NCI-H510A (cell line): Measurements from ENCODE around the gene PLSCR4.
A peak's percentile ranks its signal among the peaks of the same experiment; 100 is the strongest.
"Not testable (repeated sequence)": the region's sequence is repeated elsewhere in the genome, so short reads cannot be mapped to it uniquely, and the experiment has no call there.

Experiments used
- DNase-seq: peaks from one replicate; lab custom pipeline; 2025; lab: John Stamatoyannopoulos, UW

PLSCR4 gene, protein sequence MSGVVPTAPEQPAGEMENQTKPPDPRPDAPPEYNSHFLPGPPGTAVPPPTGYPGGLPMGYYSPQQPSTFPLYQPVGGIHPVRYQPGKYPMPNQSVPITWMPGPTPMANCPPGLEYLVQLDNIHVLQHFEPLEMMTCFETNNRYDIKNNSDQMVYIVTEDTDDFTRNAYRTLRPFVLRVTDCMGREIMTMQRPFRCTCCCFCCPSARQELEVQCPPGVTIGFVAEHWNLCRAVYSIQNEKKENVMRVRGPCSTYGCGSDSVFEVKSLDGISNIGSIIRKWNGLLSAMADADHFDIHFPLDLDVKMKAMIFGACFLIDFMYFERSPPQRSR

DNA sequence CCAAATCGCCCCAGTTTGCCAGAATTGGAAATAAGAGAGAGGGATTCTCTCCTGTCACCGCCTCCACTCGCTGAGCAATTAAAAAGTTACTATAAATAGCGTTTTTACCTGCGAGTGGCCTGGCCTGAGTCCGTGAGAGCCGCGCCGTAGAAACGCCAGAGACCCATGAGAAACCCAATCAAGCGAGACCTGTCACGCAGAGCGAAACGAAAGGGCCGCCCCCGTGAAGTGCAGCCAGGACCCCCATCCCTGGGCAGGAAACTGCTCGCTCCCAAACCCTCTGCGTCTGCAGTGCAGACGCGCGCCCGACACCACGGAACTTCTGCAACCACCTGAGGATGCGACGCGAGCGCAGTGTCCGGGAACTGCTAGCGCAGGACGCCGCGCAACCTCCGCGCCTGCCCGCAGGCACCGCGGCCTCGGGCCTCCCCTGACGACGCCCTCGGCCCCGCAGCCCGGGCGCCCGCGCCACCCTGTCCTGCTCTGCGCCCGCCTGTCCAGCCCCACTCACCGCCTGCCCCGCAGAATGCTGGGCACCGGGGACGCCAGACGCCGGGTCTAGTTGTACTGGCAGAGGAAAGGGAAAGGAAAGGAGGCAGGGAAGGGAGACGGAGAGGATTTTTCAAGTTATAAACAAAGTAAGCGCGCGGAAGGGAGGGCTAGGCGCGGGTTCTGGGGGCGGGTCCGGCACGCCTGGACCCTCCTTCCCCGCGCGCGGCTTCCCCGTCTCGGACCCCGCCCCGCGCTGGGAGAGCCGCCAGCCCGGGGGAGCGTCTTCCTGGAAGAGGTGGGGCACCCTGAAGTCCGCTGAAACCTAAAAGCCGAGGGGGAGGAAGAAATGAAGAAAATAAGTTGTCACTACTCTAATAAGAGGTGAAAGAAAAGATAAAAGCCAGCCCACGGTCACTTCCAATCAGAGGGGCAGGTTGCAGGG, at the start of gene PLSCR4:
Gene PLSCR4 (minus strand): TSS at position 657 of the 934 bp plus-strand sequence. CDS start 29,034 bp downstream, outside the sequence.
- peak; percentile 36 for DNase-seq

DNA sequence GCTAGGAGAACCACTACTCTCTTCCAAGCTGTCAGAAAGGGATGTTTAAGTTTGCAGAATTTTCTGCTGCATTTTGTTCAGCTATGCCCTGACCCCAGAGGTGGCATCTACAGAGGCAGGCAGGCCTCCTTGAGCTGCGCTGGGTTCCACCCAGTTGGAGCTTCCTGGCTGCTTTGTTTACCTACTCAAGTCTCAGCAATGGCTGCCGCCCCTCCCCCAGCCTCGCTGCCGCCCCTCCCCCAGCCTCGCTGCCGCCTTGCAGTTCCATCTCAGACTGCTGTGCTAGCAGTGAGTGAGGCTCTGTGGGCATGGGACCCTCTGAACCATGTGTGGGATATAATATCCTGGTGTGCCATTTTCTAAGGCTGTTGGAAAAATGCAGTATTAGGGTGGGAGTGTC, 42.5 kb upstream of the PLSCR4 start:
- not testable (repeated sequence) for DNase-seq

DNA sequence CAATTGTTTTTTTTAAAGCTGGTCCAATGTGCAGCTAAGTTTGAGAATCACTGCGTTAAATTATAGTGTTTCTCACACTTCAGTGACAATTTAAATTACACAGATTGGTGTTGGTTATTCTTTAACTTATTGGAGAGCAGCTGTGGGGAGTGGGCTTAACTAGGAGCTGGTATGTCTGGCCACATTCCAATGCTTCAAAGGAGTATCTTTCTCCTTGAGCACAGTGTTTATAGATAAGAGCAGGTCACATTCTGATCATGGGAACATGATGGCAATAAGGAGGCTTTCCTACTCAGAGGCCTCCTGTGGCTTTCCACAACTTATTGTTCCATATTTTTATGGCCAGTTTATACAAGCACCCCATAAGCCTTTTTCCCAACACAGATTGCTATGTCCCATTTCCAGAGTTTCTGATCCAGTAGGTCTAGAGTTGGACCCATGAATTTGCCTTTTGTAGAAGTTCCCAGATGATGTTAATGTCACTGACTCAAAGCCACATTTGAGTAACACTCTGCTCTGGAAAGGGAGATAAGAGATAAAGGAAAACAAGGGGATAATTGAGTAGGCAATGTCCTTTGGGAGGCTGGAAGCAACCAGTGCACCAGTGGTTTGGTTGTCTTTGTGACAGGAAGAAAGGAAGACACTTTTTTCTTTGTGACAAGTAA, 33.0 kb upstream of the PLSCR4 start:
- DNase-seq = no peak

DNA sequence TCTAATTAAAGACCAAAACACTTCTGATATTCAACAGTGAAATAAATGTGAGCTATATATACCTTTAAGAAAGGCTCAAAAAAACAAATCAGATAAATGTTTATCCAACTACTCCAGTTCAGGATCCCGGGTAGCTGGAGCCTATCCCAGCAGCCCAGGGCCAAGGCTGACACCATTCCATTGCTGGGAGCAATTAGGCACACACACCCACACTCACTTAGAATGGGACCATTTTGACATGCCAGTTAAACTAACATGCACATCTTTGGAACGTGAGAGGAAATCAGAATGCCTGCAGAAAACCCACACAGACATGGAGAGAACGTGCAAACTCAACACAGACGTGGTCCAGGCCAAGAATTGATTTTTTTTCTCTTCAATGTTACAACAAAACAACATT, 30.0 kb upstream of the PLSCR4 start:
- no peak for DNase-seq

DNA sequence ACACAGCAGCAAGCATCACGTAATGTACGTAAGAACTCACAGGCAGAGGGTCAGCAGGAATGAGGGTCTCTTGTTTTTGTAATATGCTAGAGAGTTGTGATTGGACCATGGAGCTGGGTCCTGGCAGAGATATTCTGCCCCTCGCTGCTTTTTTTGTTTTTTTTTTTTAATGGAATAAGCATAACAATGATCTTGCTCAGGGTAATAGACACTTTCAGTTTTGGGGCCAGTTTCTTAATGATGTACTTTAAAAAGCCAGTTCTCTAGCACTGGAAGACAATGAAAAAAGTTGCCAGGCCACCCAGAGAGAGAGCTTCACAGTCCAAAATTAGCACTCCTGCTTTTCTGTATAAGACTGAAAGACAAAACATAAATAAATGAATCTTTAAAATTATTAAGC, 29.0 kb upstream of the PLSCR4 start:
- DNase-seq = no peak

DNA sequence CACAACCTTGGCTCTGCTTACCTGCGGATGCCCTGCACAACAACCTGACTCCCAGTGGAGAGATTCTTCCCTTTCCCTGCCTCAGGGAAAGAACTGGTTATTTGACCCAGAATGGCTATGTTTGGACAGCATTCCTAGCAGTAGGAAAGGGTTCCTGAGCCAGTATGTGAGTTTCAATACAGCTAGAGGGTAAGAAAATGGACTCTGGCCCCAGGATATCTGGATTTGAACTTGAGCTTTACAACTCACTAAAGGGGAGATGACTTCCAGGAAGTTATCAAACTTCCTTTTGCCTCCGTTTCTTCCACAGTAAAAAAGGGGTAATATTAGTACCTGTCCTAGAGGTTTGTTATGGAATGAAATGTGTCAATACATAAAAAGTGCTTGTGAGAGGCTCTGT, 28.1 kb upstream of the PLSCR4 start:
- DNase-seq = no peak

DNA sequence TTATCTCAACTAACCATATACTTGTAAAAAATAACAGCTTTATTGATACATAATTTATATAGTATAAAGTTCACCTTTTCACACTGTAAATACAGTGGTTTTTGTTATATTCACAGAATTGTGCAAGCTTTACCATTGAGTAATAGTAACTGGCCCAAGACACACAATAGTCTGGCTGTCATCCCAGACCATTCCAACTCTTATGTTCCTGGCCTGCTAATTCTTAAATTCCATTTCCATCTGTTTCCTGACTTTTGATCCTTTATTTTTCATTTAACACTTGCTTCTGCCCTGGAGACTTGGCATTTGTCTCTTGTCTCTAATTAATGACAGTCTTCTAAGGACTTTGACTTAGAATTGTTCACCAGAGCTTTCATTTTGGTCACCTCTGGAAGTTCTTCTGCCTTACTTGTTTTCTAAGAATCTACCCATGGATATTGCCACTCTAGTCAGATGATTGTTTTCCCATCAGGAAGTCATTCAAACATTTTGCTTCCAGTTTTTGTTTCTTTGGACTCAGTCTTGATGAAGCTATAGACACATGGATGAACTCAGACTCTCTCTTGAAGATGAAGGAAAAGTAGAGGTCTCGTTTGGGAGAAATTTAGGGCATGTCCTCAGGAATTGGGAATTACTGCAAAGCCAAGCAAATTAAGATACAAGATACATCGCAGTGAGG, 27.2 kb upstream of the PLSCR4 start:
- no peak for DNase-seq

DNA sequence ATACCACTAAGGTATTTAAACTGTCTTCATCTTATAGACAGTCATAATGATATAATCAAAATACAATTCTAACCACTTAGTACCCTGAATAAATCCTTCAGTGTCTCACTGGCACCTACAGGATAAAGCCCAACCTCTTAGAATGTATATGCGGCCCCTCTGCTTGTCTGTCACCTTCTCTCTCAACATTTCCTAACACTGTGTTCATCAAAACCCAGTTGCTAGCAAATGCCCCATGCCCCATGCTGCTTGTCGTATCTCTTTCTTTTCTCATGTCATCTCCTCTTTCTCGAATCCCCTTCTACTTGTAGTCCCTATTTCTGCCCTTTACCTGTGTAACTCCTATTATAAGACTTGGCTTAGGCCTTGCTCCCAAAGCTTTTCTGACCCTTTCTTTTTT, 24.6 kb upstream of the PLSCR4 start:
- no peak for DNase-seq

DNA sequence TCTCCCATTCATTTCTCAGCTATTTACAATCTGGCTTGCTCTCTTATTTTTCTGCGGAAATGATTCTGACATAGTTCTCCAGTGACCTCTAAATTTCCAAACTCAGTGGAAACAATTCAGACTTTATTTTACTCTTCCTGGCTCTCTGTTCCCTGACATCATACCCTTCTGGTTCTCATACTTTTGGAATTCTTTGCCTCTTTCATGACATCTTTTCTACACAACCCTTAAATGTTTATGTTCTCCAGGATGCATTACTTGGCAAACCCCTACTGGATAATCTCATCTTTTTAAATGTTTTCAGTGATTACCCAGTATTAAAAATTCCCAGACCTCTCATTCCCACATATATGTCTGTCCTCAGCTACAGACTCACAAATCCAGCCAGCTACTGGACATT, 23.9 kb upstream of the PLSCR4 start:
- DNase-seq = no peak

DNA sequence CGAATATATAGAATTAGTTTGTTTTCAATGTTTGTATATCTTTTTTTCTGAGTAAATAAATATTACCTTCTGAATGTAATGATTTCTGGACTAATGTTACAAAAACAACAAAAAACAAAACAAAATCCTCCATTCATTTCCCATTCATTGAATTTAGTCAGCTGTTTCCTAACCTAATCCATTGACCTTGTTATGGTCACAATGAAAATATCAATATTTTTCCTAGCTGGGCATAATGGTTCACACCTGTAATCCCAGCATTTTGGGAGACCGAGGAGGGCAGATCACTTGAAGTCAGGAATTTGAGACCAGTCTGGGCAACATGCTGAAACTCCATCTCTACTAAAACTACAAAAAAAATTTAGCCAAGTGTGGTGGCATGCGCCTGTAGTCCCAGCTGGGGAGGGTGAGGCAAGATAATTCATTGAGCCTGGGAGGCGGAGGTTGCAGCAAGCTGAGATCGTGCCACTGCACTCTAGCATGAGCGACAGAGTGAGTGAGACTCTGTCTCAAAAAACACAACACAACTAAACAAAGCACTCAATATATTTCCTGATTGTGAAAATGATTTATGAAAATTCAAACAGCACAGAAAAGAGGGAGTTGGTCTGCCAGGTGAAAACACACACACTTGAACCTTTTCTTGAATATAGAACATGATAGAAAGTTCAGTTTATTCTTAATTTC, 23.0 kb upstream of the PLSCR4 start:
- no peak for DNase-seq

DNA sequence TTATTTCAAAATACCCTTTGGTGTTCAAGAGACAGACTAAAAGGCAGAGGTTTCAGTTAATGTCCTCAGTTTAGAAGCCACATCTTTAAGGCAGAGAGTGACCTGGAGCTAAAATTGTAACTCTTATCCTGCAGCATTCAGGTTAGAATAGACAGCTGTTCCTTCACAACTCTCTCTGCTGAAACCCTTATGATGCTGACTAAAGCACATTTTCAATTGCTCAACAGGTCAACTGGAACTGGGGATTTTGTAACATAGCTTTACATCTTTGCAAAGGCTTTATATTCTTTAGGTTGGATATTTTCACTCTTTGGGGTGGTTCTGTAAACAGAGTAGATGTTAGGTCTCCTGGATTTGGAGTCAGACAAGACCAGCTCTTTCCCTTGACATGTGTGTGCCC, 20.3 kb upstream of the PLSCR4 start:
- DNase-seq = no peak

DNA sequence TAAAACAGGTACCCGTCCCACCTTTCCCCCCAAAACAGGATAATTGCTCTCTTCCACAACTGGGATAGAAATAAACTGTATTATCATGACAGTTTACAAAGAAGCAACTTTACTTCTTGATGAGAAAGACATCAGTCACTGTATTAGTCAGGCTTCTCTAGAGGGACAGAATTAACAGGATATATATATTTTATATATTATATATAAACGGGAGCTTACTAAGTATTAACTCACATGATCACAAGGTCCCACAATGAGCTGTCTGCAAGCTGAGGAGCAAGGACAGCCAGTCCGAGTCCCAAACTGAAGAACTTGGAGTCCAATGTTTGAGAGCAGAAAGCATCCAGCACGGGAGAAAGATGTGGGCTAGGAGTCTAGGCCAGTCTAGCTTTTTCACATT, 18.4 kb upstream of the PLSCR4 start:
- DNase-seq = no peak

DNA sequence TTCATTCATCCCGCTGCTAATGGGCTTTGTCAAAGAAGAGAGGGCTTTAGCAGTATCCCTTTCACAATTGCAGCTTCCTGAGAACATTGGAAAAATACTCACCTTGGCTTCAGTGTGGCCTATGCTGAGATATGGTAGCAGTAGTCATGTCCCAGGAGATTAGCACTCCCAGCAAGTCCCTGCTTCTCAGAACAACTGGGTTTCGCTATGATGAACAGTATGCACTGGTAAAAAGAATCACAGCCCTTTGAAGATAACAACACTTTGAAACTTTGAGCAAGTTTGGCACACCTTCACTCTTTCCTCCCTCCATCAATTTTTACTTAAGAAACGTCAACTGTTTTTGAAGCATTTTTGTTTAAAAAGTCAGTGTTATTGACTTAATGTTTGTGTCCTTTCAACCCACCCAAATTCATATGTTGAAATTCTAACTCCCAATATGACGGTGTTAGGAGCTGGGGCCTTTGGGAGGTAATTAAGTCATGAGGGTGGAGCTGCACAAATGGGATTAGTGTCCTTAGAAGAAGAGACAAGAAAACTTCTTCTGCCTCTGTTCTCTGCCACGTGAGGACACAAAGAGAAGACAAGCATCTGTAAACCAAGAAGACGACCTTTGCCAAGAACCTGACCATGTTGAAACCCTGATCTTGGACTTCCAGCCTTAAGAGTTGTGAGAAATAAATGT, 17.8 kb upstream of the PLSCR4 start:
- no peak for DNase-seq

DNA sequence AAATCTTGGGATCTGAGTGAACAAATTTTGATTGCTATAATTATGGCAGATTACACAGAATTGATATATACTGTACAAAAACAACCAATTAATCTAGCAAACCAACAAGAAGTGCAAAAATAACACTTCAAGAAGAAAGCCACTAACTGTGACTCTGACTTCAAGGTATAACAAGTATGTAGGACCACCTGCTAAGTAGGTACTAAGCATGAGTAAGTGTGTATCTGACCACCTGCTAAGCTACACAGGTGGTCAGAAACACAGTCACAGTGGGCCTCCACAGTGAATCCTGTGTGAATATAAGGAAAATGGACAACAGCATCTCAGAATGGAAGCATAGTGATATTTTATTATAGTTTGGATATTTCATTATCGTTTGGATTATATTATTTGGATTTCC, 14.8 kb upstream of the PLSCR4 start:
- DNase-seq = no peak

DNA sequence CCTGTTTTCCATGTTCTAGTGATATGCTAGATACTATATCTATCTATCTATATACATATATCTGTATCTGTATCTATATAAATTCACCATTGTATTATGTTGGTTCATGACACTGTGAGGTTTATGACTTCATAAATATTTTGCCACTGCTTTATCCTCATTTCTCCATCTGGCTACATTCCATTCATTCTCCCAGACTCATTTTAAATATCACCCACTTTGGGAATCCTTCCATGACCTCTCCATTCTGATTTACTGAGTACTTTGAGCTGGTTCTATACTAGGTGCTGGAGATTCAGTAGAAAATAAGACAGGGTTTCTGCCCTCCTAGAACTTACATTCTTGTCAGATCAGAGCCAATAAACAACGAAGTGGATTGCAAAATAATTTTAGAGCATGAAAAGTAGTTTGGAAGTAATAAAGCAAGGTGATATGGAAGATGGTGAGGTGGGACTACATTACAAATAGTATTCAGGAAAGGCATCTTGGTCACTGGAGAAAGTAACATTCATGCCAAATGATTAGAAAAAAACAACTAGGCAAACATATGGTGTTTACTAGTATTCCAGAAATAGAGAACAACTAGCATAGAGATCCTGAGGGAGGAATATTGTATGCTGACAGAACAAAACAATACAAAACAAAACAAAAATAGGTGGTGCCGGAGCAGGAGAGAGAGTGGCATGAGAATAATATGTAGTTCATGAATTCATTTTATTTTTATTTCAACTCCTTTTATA, 11.6 kb upstream of the PLSCR4 start:
- no peak for DNase-seq

DNA sequence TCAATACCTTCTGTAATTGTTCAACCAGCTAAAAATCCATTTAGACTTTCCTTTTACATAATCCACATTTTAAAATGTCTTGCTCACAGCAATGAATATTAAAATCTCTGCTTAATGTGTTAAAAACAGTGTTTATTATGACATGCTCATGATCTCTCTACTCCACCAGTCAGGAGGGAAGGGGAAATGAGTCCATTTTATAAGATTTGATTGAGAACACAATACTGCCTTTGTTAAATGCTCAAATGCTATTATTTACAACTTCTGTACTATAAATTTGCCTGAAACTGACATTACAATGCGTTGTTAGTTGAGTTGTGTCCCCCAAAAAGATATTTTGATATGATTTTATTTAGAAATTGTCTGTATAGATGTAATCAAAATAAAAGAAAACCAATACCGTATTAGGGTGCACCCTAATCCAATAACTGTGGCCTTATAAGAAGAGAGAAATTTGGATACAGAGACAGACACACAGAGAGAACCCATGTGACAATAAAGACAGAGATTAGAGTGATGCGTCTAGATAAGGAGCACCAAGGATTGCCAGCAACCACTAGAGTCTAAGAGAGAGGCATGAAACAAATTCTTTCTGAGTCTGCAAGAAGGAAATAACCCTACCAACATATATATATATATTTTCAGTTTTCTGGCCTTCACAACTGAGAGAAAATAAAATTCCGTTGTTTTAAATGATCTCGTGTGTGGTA, 9.1 kb upstream of the PLSCR4 start:
- no peak for DNase-seq

DNA sequence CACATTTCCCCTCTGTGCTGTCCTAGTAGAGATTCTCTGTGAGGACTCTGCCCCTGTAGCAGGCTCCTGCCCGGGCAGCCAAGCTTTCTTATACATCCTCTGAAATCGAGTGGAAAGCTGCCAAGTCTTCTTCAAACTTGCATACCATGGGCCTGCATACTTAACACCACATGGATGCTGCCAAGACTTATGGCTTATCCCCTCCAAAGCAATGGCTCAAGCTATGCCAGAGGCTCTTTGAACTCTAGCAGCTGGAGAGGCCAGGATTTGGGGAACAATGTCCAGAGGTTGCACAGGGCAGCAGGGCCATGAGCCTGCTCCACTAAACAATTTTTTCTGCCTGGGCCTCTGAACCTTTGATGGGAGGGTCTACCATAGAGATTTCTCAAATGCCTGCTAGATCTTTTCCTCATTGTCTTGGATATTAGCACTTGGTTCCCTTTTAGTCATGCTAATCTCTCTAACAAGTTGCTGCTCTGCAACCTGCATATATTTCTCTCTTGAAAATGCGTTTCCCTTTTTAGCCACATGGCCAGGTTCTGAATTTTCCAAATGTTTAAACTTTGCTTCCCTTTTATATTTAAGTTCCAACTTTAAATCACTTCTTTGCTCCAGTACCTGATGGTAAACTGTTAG, 6.1 kb upstream of the PLSCR4 start:
- no peak for DNase-seq

DNA sequence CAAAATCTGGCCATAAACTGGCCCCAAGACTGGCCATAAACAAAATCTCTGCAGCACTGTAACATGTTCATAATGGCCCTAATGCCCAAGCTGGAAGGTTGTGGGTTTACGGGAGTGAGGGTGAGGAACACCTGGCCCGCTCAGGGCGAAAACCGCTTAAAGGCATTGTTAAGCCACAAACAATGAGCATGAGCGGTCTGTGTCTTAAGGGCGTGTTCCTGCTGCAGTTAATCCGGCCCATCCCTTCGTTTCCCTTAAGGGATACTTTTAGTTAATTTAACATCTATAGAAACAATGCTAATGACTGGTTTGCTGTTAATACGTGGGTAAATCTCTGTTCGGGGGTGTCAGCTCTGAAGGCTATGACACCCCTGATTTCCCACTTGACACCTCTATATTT, 1.5 kb upstream of the PLSCR4 start:
- DNase-seq = not testable (repeated sequence)

DNA sequence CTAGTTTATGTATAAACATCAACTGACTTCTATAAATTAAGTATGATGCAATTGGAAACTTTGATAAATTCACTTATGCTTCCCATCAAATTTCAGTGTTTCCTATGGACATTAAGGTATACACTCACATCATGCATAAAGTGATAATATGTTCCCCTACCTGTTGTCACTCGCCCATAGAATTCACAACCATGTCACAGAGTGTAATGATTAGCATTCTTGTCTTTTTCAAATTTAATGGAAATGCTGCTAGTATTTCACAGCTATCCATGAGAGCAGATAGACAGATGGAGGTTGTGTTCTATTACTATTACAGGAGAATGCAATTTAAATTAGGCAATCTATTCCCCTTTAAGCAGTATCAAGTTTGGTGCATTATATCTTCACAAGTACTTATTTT, 984 bp downstream of the PLSCR4 start:
- no peak for DNase-seq
